Calu3 (cell line): ENCODE results near the gene MBOAT7. TPM values are rescaled to one million over a fixed set of nuclear protein-coding genes. Genes with fewer than 3 reads are reported as not detected.

Experiments used
- BruUV-seq: library from RNA; stranded (reverse); fragments of 400-500 nt; replicated peaks from 2 replicates; lab custom pipeline; 2021; lab: Mats Ljungman, UMichigan
- CTCF ChIA-PET: fragments of 300-600 bp; sonication (Branson Sonifier 250); formaldehyde crosslinking; loops from one replicate; lab custom pipeline; 2022; ENCODE audit warnings: antibody characterized with exemption; lab: Charles Lee
- DNase-seq: peaks from one replicate; pipeline ENCODE4 v3.0.0; 2022
- H3K27ac Mint-ChIP-seq: one replicate; pipeline ENCODE4 v1.8.0; 2022; ENCODE audit warnings: mixed read lengths; ENCODE audit not compliant: unreplicated experiment
- H3K27me3 Mint-ChIP-seq: one replicate; pipeline ENCODE4 v1.8.0; 2022; ENCODE audit warnings: mixed read lengths; ENCODE audit not compliant: unreplicated experiment
- H3K36me3 Mint-ChIP-seq: one replicate; pipeline ENCODE4 v1.8.0; 2022; ENCODE audit warnings: mild to moderate bottlenecking, moderate library complexity, mixed read lengths; ENCODE audit not compliant: insufficient read depth, unreplicated experiment
- H3K4me1 Mint-ChIP-seq: one replicate; pipeline ENCODE4 v1.8.0; 2022; ENCODE audit warnings: mild to moderate bottlenecking, low read depth, mixed read lengths; ENCODE audit not compliant: unreplicated experiment
- H3K4me3 Mint-ChIP-seq: one replicate; pipeline ENCODE4 v1.8.0; 2022; ENCODE audit warnings: mild to moderate bottlenecking, low read depth, moderate library complexity, mixed read lengths; ENCODE audit not compliant: unreplicated experiment
- H3K9me3 Mint-ChIP-seq: one replicate; pipeline ENCODE4 v1.8.0; 2022; ENCODE audit warnings: low read depth, mixed read lengths; ENCODE audit not compliant: unreplicated experiment
- intact Hi-C: fragments of 100-400 bp; cut with micrococcal nuclease; formaldehyde crosslinking; loops from one replicate; pipeline ENCODE4 v1.10.0; 2022; ENCODE audit not compliant: unreplicated experiment
- total RNA-seq: library from RNA; stranded (reverse); gene quantifications from 2 replicates; pipeline ENCODE4 v1.2.3, GENCODE V29; 2022
- TF ChIP-seq, protein P1 (sequence below): fragments of 200-600 bp; IDR thresholded peaks from one replicate; pipeline ENCODE4 v1.8.0; 2022; ENCODE audit warnings: antibody characterized with exemption; ENCODE audit not compliant: unreplicated experiment

Gene MBOAT7
- total RNA-seq, 1 experiment from 2014 or later: 287 TPM

DNA sequence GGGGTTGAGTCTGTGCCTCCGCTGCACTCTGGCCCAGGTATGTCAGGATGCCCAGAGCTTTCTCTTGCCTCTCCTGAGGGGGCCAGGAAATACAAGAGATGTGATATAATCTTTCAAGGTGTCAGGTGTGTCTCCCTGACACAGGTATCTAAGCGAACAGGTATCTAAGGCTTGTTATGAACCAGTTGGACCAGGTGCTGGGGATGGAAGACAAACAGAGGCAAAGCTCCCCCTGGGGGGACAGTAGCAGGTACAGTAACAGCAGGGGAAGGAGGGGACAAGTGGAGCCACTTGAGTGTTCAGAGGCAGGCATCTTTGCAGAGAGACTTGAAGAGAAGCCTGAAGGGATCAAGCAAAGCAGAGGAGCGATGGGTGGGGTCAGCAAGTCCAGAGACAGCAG is 32.4 kb downstream of the MBOAT7 start:
- Mint-ChIP-seq H3K9me3 (no peaks in the 10 kb centered on the region), H3K4me3 (peak overlapping the region; percentile 10), H3K27me3 (no peaks in the 10 kb centered on the region), H3K27ac (peak overlapping the region; percentile 69), H3K4me1 (peaks cover 30% of the 10 kb centered on the region), H3K36me3 (peaks cover 98% of the 10 kb centered on the region)
- intact Hi-C loops: no loop called here
- BruUV-seq: no TSS peak
- CTCF ChIA-PET: interaction anchor here (1.1 kb wide), 1 partner anchor 19 kb away, joined by 3 read pairs; the partner anchor contains the start of gene CNOT3
- TF ChIP-seq, protein P1, sequence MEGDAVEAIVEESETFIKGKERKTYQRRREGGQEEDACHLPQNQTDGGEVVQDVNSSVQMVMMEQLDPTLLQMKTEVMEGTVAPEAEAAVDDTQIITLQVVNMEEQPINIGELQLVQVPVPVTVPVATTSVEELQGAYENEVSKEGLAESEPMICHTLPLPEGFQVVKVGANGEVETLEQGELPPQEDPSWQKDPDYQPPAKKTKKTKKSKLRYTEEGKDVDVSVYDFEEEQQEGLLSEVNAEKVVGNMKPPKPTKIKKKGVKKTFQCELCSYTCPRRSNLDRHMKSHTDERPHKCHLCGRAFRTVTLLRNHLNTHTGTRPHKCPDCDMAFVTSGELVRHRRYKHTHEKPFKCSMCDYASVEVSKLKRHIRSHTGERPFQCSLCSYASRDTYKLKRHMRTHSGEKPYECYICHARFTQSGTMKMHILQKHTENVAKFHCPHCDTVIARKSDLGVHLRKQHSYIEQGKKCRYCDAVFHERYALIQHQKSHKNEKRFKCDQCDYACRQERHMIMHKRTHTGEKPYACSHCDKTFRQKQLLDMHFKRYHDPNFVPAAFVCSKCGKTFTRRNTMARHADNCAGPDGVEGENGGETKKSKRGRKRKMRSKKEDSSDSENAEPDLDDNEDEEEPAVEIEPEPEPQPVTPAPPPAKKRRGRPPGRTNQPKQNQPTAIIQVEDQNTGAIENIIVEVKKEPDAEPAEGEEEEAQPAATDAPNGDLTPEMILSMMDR: no peak
- no peak for DNase-seq

- CTCF ChIA-PET: no interaction called here
- intact Hi-C loops: no loop called here
Measured at GRCh38 chr19:54156490-54156889, 32.9 kb downstream of the MBOAT7 start.

DNA sequence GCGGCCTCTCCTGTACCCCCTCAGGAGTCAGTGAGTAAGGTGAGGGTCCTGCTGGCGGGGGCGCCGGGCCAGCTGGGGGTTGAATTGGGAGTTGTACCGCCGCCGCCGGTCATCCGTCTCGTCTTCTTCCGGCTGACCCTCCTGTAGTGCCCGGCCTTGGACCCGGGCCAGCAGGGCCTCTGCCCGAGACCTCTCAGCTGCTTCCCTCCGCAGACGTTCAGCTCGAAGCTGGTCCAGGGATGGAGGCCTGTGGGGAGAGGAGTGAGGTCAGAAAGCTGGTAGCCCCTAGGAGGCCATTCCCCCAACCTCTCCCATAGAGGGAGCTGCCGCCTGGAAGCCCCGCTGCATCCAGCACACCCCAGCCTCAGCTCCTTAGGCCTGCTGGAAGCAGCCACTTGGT is 33.7 kb downstream of the MBOAT7 start:
- TF ChIP-seq, protein P1: no peak
- DNase-seq: no peak
- H3K4me1 Mint-ChIP-seq: peaks cover 23% of the 10 kb centered on the region
- H3K9me3 Mint-ChIP-seq: no peaks in the 10 kb centered on the region
- intact Hi-C loops: no loop called here
- no peak overlapping the region for H3K27ac Mint-ChIP-seq
- no peaks in the 10 kb centered on the region for H3K27me3 Mint-ChIP-seq
- CTCF ChIA-PET: no interaction called here
- BruUV-seq: no TSS peak
- H3K4me3 Mint-ChIP-seq: no peak overlapping the region
- peaks cover 98% of the 10 kb centered on the region for H3K36me3 Mint-ChIP-seq

More at GRCh38 chr19:54156490-54156889, 32.9 kb downstream of the MBOAT7 start:
- TF ChIP-seq, protein P1: no peak
- Mint-ChIP-seq H3K4me3 (peak overlapping the region; percentile 10), H3K27me3 (no peaks in the 10 kb centered on the region), H3K27ac (peak overlapping the region; percentile 69), H3K36me3 (peaks cover 98% of the 10 kb centered on the region), H3K9me3 (no peaks in the 10 kb centered on the region), H3K4me1 (peaks cover 30% of the 10 kb centered on the region)
- DNase-seq: no peak
- BruUV-seq: no TSS peak

GRCh38 chr19:54154603-54155345 is 34.6 kb downstream of the MBOAT7 start:
- peaks cover 98% of the 10 kb centered on the region for H3K36me3 Mint-ChIP-seq
- intact Hi-C loops: no loop called here
- peak overlapping the region; percentile 33 for H3K27ac Mint-ChIP-seq
- TF ChIP-seq, protein P1: no peak
- DNase-seq: no peak
- CTCF ChIA-PET: no interaction called here
- H3K27me3 Mint-ChIP-seq: no peaks in the 10 kb centered on the region
- H3K9me3 Mint-ChIP-seq: no peaks in the 10 kb centered on the region
- H3K4me3 Mint-ChIP-seq: no peak overlapping the region
- peaks cover 18% of the 10 kb centered on the region for H3K4me1 Mint-ChIP-seq
- BruUV-seq: no TSS peak
